Measurements from ENCODE around the gene DAPL1. TPM values are rescaled to one million over a fixed set of nuclear protein-coding genes. Genes with fewer than 3 reads are reported as not detected.

Gene DAPL1
- total RNA-seq, 2 donors from 2014 or later = not detected

DNA sequence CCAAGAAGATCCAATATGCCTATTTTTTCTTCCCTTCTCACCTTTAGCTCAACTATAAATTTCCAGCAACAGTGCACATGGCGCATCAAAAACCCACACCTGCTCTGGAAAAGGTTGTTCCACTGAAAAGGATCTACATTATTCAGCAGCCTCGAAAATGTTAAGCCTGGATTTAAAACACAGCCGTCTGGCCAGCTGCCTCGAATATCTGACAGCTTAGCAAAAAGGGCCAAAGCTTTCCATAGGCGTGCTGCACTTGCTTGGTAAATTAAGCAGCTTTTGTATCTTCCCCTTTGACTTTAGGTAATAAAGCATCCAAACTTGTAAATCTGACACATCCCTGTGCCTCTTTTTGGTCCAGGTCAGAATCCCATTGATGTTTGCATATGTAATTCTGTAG is 20.5 kb downstream of the DAPL1 start:
- H3K36me3 Mint-ChIP-seq (ENCODE audit: low read depth) = no peaks in the 10 kb centered on the region
- TF ChIP-seq CTCF (conservative IDR thresholded peaks at IDR 0.05) = no peak
- Histone ChIP-seq H3K9ac (ENCODE audit: extremely low read depth, low read length, poor library complexity, severe bottlenecking) (no peak overlapping the region), H3K27me3 (ENCODE audit: control insufficient read depth, insufficient read depth, low read length, poor library complexity, severe bottlenecking) (no peaks in the 10 kb centered on the region), H3K27ac (ENCODE audit: low read depth, low read length) (no peak overlapping the region), H3K36me3 (ENCODE audit: control insufficient read depth, insufficient read depth, low read length) (no peaks in the 10 kb centered on the region), H3K4me1 (ENCODE audit: control insufficient read depth, insufficient read depth, low read length) (no peaks in the 10 kb centered on the region), H3K9me3 (ENCODE audit: control insufficient read depth, low read length) (no peaks in the 10 kb centered on the region), H3K4me3 (ENCODE audit: low read length) (no peak overlapping the region)
- H3K27ac Mint-ChIP-seq = no peak overlapping the region
- 91 to 97% methylated on average over 3 to 5 of the region's 5 CpGs for WGBS, 2 experiments (ENCODE audit: insufficient coverage in 1 of 2, insufficient read length in 1 of 2)
- H3K4me3 Mint-ChIP-seq = no peak overlapping the region
- no peaks in the 10 kb centered on the region for H3K9me3 Mint-ChIP-seq
- peaks cover 9% of the 10 kb centered on the region for H3K4me1 Mint-ChIP-seq
- H3K27me3 Mint-ChIP-seq (ENCODE audit: insufficient read depth) = peaks cover 1% of the 10 kb centered on the region
- DNase-seq = no peak

- Mint-ChIP-seq H3K27ac (no peak overlapping the region), H3K9me3 (no peaks in the 10 kb centered on the region), H3K4me1 (peaks cover 19% of the 10 kb centered on the region), H3K36me3 (ENCODE audit: low read depth) (no peaks in the 10 kb centered on the region), H3K27me3 (ENCODE audit: insufficient read depth) (peaks cover 1% of the 10 kb centered on the region), H3K4me3 (no peak overlapping the region)
- Histone ChIP-seq H3K9me3 (ENCODE audit: control insufficient read depth, low read length) (no peaks in the 10 kb centered on the region), H3K4me3 (ENCODE audit: low read length) (no peak overlapping the region), H3K9ac (ENCODE audit: extremely low read depth, low read length, poor library complexity, severe bottlenecking) (no peak overlapping the region), H3K4me1 (ENCODE audit: control insufficient read depth, insufficient read depth, low read length) (no peaks in the 10 kb centered on the region), H3K36me3 (ENCODE audit: control insufficient read depth, insufficient read depth, low read length) (no peaks in the 10 kb centered on the region), H3K27me3 (ENCODE audit: control insufficient read depth, insufficient read depth, low read length, poor library complexity, severe bottlenecking) (no peaks in the 10 kb centered on the region), H3K27ac (ENCODE audit: low read depth, low read length) (no peak overlapping the region)
- 84% methylated on average over 3 of the region's 3 CpGs; no CpG with 5 or more reads in 1 of the 2 experiments for WGBS, 2 experiments (ENCODE audit: insufficient coverage in 1 of 2, insufficient read length in 1 of 2)
- DNase-seq = no peak
- TF ChIP-seq CTCF (conservative IDR thresholded peaks at IDR 0.05) = no peak
Measured at GRCh38 chr2:158817588-158817987, 22.5 kb downstream of the DAPL1 start.

DNA sequence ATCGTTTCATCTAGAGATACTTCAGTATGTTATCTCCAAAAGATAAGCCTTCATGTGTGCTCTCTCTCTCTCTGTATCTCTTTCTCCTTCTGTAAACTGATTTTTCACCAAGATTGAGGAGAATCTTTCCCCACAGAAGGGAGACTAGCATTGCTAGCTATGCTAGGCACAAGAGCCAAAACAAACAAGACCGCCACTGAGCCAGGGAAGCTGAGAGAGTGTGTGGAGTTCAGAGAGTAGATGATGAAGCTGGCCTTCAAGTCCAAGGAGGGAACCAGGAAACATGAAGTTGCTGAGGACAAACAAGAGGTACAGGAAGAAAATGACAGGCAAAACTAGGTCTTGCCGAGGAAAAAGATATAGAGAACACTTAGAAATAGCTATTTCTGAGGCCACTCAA is 23.4 kb downstream of the DAPL1 start:
- H3K27me3 Mint-ChIP-seq (ENCODE audit: insufficient read depth) = no peaks in the 10 kb centered on the region
- no peak for DNase-seq
- H3K4me1 Mint-ChIP-seq = peaks cover 19% of the 10 kb centered on the region
- H3K9me3 Mint-ChIP-seq = no peaks in the 10 kb centered on the region
- H3K27ac Mint-ChIP-seq = no peak overlapping the region
- H3K27me3 ChIP-seq (ENCODE audit: control insufficient read depth, insufficient read depth, low read length, poor library complexity, severe bottlenecking) = no peaks in the 10 kb centered on the region
- 89% methylated on average over 3 of the region's 3 CpGs for WGBS, 2 experiments (ENCODE audit: insufficient coverage in 1 of 2, insufficient read length in 1 of 2)
- H3K9me3 ChIP-seq (ENCODE audit: control insufficient read depth, low read length) = no peaks in the 10 kb centered on the region
- no peak overlapping the region for H3K9ac ChIP-seq (ENCODE audit: extremely low read depth, low read length, poor library complexity, severe bottlenecking)
- H3K4me1 ChIP-seq (ENCODE audit: control insufficient read depth, insufficient read depth, low read length) = no peaks in the 10 kb centered on the region
- no peaks in the 10 kb centered on the region for H3K36me3 ChIP-seq (ENCODE audit: control insufficient read depth, insufficient read depth, low read length)
- no peaks in the 10 kb centered on the region for H3K36me3 Mint-ChIP-seq (ENCODE audit: low read depth)
- H3K27ac ChIP-seq (ENCODE audit: low read depth, low read length) = no peak overlapping the region
- no peak overlapping the region for H3K4me3 Mint-ChIP-seq
- TF ChIP-seq CTCF (conservative IDR thresholded peaks at IDR 0.05) = no peak
- H3K4me3 ChIP-seq (ENCODE audit: low read length) = no peak overlapping the region

Data from endodermal cell (in vitro differentiated cells).